A673 (cell line): Measurements from ENCODE around the gene DHDH. TPM values are rescaled to one million over a fixed set of nuclear protein-coding genes. Genes with fewer than 3 reads are reported as not detected.
"Not testable (repeated sequence)": the region's sequence is repeated elsewhere in the genome, so short reads cannot be mapped to it uniquely, and the experiment has no call there.

Experiments
- BruUV-seq: library from RNA; stranded (reverse); fragments of 400-500 nt; replicated peaks from 2 replicates; lab custom pipeline; 2021; lab: Mats Ljungman, UMichigan
- CTCF ChIA-PET: fragments of 300-600 bp; sonication (Branson Sonifier 250); formaldehyde crosslinking; loops from one replicate; lab custom pipeline; 2022; ENCODE audit warnings: antibody characterized with exemption; lab: Charles Lee
- POLR2A ChIA-PET: fragments of 300-600 bp; sonication (Branson Sonifier 250); formaldehyde crosslinking; loops from one replicate; lab custom pipeline; 2022; ENCODE audit warnings: antibody characterized with exemption; ENCODE audit not compliant: low non-redundant PET; lab: Charles Lee
- DNase-seq: peaks from one replicate; pipeline ENCODE4 v3.0.0-alpha.2; 2015; ENCODE audit warnings: low spot score
- H3K27ac ChIP-seq: fragments of 200-600 bp; sonication (generic); 2 replicates; pipeline ENCODE4 v1.5.1; 2016; ENCODE audit warnings: mixed run types, low read depth, mild to moderate bottlenecking, mixed read lengths, antibody characterized with exemption, low read length; ENCODE audit not compliant: poor library complexity, severe bottlenecking
- H3K27me3 ChIP-seq: fragments of 200-600 bp; sonication (generic); replicated peaks from 2 replicates; pipeline ENCODE4 v1.6.1; 2017; ENCODE audit warnings: mixed run types, low read depth, mild to moderate bottlenecking, mixed read lengths, antibody characterized with exemption, low read length; ENCODE audit not compliant: insufficient read depth, poor library complexity
- H3K36me3 ChIP-seq: fragments of 200-600 bp; sonication (generic); 2 replicates; pipeline ENCODE4 v1.6.1; 2016; ENCODE audit warnings: mixed run types, mild to moderate bottlenecking, mixed read lengths, antibody characterized with exemption, low read length; ENCODE audit not compliant: insufficient read depth, poor library complexity, severe bottlenecking
- H3K4me1 ChIP-seq: fragments of 200-600 bp; sonication (generic); 2 replicates; pipeline ENCODE4 v1.6.1; 2017; ENCODE audit warnings: mixed run types, mild to moderate bottlenecking, mixed read lengths, antibody characterized with exemption, low read length; ENCODE audit not compliant: insufficient read depth, poor library complexity, severe bottlenecking
- H3K4me3 ChIP-seq: fragments of 200-600 bp; sonication (generic); 2 replicates; pipeline ENCODE4 v1.5.1; 2016; ENCODE audit warnings: low read depth, mixed run types, mild to moderate bottlenecking, mixed read lengths, low read length; ENCODE audit not compliant: poor library complexity, severe bottlenecking
- H3K9me3 ChIP-seq: fragments of 200-600 bp; sonication (generic); 2 replicates; pipeline ENCODE4 v1.6.1; 2016; ENCODE audit warnings: mixed run types, low read depth, mild to moderate bottlenecking, mixed read lengths, antibody characterized with exemption, low read length; ENCODE audit not compliant: poor library complexity, severe bottlenecking
- CTCF ChIP-seq: fragments of 300-800, 200-600 bp; sonication (generic); conservative IDR thresholded peaks from 2 replicates; pipeline ENCODE4 v1.5.1; 2017; ENCODE audit warnings: low read depth, mild to moderate bottlenecking, antibody characterized with exemption, low read length, moderate library complexity, mixed read lengths
- EZH2 ChIP-seq: fragments of 200-600 bp; sonication (generic); IDR thresholded peaks from 2 replicates; pipeline ENCODE4 v1.6.1; 2017; ENCODE audit warnings: borderline replicate concordance, low read depth, mild to moderate bottlenecking, mixed read lengths, antibody characterized with exemption, low read length; ENCODE audit not compliant: poor library complexity, severe bottlenecking
- intact Hi-C: fragments of 100-400 bp; cut with micrococcal nuclease; formaldehyde crosslinking; loops from one replicate; pipeline ENCODE4 v1.10.0; 2022; ENCODE audit not compliant: unreplicated experiment
- total RNA-seq: library from RNA; stranded (reverse); gene quantifications from 2 replicates; pipeline ENCODE4 v1.2.3, GENCODE V29; 2021

Gene DHDH
- total RNA-seq, 1 experiment from 2014 or later: not detected

DNA sequence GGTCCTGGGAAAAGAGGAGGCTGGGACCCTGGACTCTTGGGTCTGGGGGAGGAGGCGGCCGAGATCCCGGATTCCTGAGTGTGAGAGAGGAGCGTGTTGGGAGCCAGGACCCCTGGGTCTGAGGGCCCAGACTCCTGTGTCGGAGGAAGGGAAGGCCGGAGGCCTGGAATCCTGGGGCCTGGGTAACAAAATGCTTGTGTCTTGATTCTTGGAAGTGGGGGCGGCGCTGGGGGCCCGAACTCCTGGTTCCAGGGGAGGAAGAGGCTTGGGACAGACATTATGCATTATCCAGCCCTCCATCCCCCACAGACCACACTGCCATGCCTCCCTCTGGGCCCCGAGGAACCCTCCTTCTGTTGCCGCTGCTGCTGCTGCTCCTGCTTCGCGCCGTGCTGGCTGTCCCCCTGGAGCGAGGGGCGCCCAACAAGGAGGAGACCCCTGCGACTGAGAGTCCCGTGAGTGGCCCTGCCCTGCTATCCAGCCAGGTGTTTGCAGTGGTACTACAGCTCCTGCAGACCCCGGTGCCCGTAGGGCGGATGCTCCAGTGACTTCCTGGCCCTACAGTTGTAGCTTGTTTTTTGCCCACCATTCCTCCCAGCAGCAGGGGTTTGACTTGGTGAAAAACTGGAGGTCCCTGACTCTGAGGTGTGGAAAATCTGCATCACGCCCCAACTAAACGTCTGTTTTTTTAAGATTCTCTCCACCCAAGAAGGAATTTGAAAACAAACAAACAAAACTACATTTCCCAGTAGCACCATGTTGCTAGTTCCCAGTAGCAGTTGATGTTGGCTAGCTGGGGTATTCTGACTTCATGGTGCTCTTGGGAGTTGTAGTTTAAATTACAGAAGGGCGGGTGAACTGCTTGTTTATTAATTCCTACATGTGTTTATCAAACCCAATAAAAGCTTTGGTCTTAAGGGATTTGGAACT is 32.8 kb upstream of the DHDH start:
- H3K4me3 ChIP-seq: peak overlapping the region; percentile 57
- TF ChIP-seq EZH2: no peak
- TF ChIP-seq CTCF: no peak; the same call in 1 of the 2 replicates
- peaks cover 3% of the 10 kb centered on the region for H3K4me1 ChIP-seq
- intact Hi-C loops: no loop called here
- H3K27me3 ChIP-seq: no peaks in the 10 kb centered on the region
- ChIA-PET POLR2A (interaction anchor here (0.7 to 1.2 kb wide), 3 partner anchors 24 to 277 kb away, joined by 3 to 7 read pairs (median 3); no protein-coding TSS in a partner anchor), CTCF (interaction anchor here (1.0 to 1.2 kb wide), 2 partner anchors 70 to 92 kb away, joined by 7 read pairs; partner anchors contain the start of genes GYS1 and RUVBL2)
- BruUV-seq: TSS peak; percentile 86
- peak overlapping the region; percentile 79 for H3K27ac ChIP-seq
- DNase-seq: peak; percentile 60
- no peaks in the 10 kb centered on the region for H3K36me3 ChIP-seq
- no peaks in the 10 kb centered on the region for H3K9me3 ChIP-seq

DNA sequence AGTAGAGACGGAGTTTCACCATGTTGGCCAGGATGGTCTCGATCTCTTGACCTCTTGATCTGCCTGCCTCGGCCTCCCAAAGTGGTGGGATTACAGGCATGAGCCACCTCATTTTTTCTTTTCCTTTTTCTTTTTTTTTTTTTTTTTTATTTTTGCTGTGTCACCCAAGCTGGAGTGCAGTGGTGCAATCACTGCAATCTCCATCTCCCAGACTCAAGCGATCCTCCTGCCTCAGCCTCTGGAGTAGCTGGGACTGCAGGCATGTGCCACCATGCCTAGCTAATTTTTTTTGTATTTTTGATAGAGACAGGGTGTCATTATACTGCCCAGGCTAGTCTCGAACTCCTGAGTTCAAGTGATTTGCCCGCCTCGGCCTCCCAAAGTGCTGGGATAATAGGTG is 31.2 kb upstream of the DHDH start:
- BruUV-seq, intact Hi-C loops, DNase-seq, POLR2A ChIA-PET, H3K4me3 ChIP-seq, H3K27ac ChIP-seq, H3K27me3 ChIP-seq, H3K36me3 ChIP-seq, H3K4me1 ChIP-seq, CTCF ChIA-PET, H3K9me3 ChIP-seq: not testable (repeated sequence)

DNA sequence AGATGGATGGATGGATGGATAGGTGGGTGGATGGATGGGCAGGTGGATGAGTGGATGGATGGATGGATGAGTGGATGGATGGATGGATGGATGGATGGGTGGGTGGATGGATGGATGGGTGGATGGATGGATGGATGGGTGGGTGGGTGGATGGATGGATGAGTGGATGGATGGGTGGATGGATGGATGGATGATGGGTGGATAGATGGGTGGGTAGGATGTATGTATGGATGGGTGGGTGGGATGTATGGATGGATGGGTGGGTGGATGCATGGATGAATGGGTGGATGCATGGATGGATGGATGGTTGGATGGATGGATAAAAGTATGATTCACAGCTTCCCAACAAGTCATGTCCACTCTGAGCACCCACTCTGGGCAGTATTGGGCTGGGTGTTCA is 29.7 kb upstream of the DHDH start:
- H3K4me3 ChIP-seq, H3K9me3 ChIP-seq, POLR2A ChIA-PET, H3K36me3 ChIP-seq, H3K27ac ChIP-seq, intact Hi-C loops, H3K27me3 ChIP-seq, BruUV-seq, H3K4me1 ChIP-seq, CTCF ChIA-PET, DNase-seq: not testable (repeated sequence)

GRCh38 chr19:48905664-48906063 is 27.8 kb upstream of the DHDH start:
- no peak for TF ChIP-seq CTCF
- TF ChIP-seq EZH2: no peak
- Histone ChIP-seq H3K4me3 (no peak overlapping the region), H3K27me3 (no peaks in the 10 kb centered on the region), H3K27ac (no peak overlapping the region), H3K4me1 (peaks cover 3% of the 10 kb centered on the region), H3K36me3 (peaks cover 4% of the 10 kb centered on the region), H3K9me3 (no peaks in the 10 kb centered on the region)
- BruUV-seq: no TSS peak
- intact Hi-C loops: no loop called here
- CTCF ChIA-PET: no interaction called here
- POLR2A ChIA-PET: no interaction called here
- no peak for DNase-seq
